Measurements from ENCODE around the gene CLEC2D.

- TF ChIP-seq, protein P1, sequence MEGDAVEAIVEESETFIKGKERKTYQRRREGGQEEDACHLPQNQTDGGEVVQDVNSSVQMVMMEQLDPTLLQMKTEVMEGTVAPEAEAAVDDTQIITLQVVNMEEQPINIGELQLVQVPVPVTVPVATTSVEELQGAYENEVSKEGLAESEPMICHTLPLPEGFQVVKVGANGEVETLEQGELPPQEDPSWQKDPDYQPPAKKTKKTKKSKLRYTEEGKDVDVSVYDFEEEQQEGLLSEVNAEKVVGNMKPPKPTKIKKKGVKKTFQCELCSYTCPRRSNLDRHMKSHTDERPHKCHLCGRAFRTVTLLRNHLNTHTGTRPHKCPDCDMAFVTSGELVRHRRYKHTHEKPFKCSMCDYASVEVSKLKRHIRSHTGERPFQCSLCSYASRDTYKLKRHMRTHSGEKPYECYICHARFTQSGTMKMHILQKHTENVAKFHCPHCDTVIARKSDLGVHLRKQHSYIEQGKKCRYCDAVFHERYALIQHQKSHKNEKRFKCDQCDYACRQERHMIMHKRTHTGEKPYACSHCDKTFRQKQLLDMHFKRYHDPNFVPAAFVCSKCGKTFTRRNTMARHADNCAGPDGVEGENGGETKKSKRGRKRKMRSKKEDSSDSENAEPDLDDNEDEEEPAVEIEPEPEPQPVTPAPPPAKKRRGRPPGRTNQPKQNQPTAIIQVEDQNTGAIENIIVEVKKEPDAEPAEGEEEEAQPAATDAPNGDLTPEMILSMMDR (conservative IDR thresholded peaks at IDR 0.05), result no peak
- TF ChIP-seq EZH2 (IDR thresholded peaks at IDR 0.05; ENCODE audit: low read depth), result no peak
Measured at GRCh38 chr12:9687228-9687627, 17.7 kb downstream of the CLEC2D start.

All from PC-9 (cell line).